Measurements from ENCODE around the gene PDIA2. TPM values are rescaled to one million over a fixed set of nuclear protein-coding genes. Genes with fewer than 3 reads are reported as not detected.

The PDIA2 gene
- polyA plus RNA-seq, 3 donors: 0.73 to 2.5 (median 1.6) TPM

DNA sequence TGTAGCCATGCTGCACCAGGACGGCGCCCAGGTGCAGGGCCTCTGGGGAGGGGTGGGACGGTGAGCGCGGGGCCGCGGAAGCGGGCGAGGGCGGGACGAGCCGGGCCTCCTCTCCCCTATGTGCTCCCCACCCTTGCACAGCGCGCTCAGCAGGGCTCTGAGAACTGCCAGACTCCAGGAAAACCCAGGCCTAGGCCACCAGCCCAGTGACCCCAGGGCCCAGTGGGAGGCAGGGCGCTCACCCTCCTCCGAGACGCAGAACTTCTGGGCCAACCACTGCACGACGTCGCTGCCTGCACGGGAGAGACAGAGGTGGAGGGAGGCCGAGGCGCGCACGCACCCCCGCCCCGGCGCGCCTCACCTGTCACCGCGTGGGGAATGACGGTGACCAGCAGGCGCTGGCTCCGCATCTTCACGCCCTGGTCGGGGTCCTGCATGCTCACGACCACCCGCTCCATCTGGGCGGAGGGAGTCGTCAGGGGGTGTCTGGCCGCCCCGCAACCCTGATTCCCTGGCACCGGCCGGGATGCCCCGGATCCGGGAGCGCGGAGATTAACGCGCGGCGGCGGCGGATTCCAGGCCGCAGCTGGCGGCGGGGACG, 7.8 kb upstream of the PDIA2 start:
- no peak for DNase-seq (ENCODE audit: extremely low read depth in 1 of 11, low read depth in 9 of 11, low spot score in 4 of 11)

DNA sequence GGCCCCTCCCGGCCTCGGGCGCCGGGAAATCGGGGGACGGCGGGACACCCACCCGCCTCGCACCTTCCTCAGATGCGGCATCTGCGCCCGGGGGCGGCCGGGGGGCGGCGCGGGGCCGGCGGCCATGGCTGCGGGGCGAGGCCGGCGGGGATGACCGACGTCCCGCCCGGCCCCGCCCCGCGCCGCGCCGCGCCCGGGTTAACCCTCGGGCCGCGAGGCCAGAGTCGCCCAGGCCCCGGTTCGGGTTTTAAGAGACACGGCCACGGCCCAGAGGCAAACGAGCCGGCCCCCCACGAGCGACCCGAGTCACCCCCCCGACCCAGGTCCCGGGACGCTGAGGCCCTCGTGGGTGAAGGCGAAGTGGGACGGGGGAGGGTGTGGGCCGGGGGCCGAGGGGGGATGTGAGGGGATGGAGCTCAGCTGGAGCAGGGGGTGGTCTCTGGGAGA, 7.2 kb upstream of the PDIA2 start, which contains the start of gene RGS11:
Gene RGS11 (minus strand): TSS at position 159 of the 447 bp plus-strand sequence. CDS start 33 bp downstream, at position 126.
- DNase-seq (ENCODE audit: extremely low read depth in 1 of 11, low read depth in 9 of 11, low spot score in 4 of 11): no peak

DNA sequence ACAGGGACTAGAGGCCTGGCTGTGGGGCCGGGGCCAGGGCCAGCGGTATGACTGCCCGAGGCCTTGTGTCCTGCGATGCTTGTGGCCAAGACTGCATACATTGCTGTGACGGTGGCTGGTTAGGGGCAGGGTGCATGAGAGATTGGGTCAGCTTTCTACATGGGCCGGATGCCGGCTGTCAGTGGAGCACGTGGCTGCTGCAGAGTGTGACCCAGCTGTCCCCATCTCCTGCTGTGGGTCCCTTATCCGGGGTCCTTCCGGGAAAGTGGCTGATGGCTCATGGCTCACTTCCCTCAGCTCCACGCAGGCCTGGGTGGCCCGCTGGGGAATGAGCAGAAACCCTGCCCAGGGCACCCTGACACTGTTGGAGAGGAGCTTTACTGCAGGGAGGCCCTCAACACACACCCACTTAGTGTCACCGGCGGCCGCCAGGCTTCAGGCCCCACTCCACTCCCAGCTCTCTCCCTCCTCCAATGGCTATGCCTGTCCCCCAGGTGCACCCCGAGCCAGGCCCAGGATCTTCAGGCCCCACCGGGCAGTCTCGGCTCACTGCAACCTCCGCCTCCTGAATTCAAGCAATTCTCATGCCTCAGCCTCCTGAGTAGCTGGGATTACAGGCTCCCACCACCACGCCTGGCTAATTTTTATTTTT, 6.4 kb upstream of the PDIA2 start:
- no peak for DNase-seq (ENCODE audit: extremely low read depth in 1 of 11, low read depth in 9 of 11, low spot score in 4 of 11)

DNA sequence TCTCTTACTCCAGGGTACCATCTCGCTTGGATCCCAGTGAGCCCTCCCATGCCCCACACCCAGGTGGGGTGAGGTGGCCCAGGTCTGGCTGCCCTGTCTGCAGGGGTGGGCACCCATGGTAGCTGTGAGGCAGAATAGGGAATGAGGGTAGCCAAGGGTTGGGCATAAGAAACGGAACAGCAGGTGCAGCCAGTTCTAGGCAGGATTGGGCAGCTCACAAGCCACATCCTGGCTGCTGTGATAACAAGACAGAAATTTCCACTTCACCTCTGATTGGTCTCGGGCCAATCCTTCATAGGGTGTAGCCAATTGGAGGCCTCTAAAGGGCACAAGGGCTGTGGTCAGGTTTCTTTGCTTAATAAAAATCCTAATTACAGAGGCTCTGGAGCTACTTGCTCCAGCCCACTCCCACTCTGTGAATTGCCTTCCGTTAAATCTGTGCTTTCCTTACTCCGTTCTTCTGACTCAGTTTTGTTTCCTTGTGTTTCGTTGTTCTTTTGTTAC, 4.0 kb upstream of the PDIA2 start:
- DNase-seq (ENCODE audit: extremely low read depth in 1 of 11, low read depth in 9 of 11, low spot score in 4 of 11): no peak

DNA sequence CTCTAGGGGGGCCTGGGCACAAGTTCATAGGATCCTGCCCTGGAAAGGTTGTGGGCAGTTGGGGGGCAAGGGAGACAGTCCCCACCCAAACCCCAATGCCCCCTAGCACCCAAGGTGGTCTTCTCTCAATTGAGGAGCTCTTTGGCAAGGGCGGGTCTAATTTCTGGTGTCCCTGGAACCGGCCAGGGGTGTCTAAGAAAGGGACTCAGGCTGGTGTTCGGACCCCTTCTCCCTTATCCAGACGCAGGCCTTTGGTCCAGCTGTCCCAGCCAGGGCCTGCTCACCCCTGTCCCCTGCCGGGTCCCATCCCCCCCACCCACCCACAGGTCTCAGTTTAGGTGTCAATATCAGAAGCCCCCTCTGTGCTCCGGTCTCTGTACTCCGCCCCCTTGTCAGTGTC, 3.4 kb upstream of the PDIA2 start:
- no peak for DNase-seq (ENCODE audit: extremely low read depth in 1 of 11, low read depth in 9 of 11, low spot score in 4 of 11)

DNA sequence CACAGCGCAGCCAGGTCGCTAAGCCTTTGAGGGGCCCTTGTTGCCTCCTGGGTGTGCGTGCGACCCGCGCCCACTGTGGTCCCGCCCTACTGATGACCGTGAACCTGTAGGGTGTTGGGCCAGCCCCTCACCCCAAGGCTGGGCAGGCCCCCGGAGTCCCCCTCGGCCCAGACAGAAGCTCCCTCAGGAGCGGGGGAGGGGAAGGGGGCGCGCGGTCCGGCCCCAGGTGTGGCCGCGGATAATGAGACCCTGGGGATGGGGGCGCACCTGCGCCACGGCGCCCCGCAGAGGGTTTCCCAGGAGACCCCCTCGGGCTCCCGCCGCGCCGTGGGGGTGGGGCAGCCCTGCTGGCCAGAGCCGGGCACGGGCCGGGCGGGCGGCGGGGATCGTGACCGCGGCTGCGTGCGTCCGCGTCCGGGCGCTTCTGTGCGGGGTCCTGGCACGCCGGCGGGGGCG, 2.9 kb upstream of the PDIA2 start:
- DNase-seq (ENCODE audit: extremely low read depth in 1 of 11, low read depth in 9 of 11, low spot score in 4 of 11): no peak

DNA sequence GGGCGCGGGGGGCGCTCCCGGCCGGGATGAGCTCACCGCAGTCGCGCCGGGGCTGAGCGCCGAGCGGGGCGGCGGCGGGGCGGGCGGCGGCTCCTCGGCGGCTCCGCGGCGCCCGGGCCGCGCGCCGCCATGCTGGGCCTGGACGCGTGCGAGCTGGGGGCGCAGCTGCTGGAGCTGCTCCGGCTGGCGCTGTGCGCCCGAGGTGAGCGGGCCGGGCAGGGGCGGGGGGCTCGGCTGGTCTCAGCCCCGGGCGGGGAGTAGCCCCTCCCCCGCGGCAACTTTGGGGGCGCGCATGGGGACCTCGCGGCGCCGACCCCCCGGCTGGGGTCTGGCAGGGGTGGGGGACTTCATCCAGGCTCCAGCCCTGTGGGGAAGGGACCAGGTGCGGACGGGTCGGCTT, 2.4 kb upstream of the PDIA2 start, which contains the start of gene ARHGDIG:
Gene ARHGDIG (plus strand): TSS at position 40 of the 400 bp plus-strand sequence. CDS start 90 bp downstream, at position 130.
- no peak for DNase-seq (ENCODE audit: extremely low read depth in 1 of 11, low read depth in 9 of 11, low spot score in 4 of 11)

DNA sequence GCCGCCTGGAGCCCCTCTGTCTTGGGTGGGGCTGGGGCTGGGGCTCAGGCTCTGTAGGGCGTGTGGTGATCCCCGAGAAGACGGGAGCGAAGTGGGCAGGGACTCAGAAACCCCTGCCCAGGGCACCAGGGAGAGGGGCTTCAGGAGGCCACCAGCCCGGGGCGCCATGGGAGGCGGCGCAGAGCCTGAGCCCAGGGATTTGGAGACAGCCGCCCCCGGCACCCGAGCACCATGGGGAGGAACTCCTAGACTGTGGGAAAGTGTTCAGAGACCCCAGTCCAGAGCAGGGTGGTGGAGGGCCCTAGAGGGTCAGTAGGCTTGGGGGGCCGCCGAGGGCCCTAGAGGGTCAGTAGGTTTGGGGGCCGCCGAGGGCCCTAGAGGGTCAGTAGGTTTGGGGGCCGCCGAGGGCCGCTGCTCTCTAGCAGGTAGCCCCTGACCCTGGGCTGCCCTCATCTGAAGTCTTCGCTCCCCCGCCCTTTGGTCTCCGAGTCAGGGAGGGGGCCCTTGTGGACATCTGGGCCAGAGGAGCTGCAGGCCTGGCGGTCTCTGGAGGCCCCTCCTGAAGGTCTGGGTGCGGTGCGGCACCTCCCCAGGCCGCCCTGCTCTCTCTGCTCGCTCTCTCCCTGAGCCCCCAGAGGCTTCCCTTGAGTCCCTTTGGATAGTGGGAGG, 1.8 kb upstream of the PDIA2 start:
- no peak for DNase-seq (ENCODE audit: extremely low read depth in 1 of 11, low read depth in 9 of 11, low spot score in 4 of 11)

DNA sequence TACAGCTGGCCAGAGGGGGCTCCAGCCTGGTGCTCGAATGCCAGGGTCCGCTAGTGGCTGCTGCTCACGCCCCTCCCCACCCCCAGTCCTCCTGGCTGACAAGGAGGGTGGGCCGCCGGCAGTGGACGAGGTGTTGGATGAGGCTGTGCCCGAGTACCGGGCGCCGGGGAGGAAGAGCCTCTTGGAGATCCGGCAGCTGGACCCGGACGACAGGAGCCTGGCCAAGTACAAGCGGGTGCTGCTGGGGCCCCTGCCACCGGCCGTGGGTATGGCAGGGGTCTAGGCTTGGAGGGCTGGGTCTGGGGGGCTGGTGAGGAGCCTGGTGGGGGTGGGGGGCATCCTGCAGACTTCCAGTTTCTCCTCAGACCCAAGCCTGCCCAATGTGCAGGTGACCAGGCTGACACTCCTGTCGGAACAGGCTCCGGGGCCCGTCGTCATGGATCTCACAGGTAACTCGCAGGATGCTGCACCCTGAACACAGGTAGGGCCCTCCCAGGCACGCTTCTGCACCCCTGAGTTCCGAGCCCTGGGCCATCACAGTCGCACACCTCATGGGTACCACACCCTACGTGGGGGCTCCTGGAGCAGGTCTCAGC, 1.2 kb upstream of the PDIA2 start:
- no peak for DNase-seq (ENCODE audit: extremely low read depth in 1 of 11, low read depth in 9 of 11, low spot score in 4 of 11)

DNA sequence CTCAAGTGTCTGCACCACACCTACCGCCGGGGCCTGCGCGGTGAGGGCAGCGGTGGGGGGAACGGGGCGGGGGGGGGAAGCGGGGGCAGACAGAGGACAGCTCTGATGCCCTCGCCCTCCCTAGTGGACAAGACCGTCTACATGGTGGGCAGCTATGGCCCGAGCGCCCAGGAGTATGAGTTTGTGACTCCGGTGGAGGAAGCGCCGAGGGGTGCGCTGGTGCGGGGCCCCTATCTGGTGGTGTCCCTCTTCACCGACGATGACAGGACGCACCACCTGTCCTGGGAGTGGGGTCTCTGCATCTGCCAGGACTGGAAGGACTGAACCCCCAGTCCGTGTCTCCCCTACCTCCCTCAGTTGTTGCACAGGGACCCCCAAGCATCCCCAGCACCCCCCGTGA, 473 bp upstream of the PDIA2 start:
- no peak for DNase-seq (ENCODE audit: extremely low read depth in 1 of 11, low read depth in 9 of 11, low spot score in 4 of 11)

DNA sequence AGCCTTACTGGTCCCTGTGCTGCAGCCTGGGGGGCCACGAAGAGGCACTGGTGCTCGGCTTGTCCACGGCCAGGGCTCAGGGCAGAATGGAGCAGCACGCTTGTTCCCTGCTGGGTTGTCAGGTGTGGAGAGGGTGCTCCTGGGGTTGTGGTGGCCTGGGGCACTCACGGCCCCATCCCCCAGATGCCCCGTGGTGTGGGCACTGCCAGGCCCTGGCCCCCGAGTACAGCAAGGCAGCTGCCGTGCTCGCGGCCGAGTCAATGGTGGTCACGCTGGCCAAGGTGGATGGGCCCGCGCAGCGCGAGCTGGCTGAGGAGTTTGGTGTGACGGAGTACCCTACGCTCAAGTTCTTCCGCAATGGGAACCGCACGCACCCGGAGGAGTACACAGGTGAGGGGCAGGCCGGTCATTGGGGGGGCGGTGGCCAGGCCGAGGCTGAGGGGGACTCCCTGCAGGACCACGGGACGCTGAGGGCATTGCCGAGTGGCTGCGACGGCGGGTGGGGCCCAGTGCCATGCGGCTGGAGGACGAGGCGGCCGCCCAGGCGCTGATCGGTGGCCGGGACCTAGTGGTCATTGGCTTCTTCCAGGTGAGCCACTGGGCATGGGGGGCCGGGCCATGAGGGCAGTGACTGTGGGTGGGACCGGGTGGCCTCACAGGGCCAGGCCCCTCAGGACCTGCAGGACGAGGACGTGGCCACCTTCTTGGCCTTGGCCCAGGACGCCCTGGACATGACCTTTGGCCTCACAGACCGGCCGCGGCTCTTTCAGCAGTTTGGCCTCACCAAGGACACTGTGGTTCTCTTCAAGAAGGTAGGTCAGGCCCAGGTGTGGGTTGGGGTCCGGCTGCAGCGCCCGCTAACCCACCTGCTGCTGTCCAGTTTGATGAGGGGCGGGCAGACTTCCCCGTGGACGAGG, 1.5 kb downstream of the PDIA2 start:
- DNase-seq (ENCODE audit: extremely low read depth in 1 of 11, low read depth in 9 of 11, low spot score in 4 of 11): no peak

DNA sequence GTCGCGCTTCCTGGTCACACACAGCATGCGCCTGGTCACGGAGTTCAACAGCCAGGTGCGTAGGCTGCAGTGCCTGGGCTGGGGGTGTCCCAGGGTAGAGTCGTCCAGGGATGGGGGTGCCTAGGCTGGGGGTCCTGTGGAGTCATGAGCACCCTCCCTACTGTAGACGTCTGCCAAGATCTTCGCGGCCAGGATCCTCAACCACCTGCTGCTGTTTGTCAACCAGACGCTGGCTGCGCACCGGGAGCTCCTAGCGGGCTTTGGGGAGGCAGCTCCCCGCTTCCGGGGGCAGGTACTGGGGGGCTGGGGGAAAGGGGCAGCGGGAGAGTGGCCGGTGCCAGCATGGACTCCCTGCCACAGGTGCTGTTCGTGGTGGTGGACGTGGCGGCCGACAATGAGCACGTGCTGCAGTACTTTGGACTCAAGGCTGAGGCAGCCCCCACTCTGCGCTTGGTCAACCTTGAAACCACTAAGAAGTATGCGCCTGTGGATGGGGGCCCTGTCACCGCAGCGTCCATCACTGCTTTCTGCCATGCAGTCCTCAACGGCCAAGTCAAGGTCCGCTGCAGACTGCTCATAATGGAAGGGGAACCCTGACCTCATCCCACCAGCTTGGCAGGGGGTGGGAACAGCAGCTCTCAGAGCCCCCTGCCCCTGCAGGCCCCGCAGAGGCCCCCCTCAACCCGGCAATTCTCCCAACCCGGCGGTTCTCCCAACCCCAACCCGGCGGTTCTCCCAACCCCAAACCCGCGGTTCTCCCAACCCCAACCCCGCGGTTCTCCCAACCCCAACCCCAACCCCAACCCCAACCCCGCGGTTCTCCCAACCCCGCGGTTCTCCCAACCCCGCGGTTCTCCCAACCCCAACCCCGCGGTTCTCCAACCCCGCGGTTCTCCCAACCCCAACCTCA, 2.4 kb downstream of the PDIA2 start:
- no peak for DNase-seq (ENCODE audit: extremely low read depth in 1 of 11, low read depth in 9 of 11, low spot score in 4 of 11)

DNA sequence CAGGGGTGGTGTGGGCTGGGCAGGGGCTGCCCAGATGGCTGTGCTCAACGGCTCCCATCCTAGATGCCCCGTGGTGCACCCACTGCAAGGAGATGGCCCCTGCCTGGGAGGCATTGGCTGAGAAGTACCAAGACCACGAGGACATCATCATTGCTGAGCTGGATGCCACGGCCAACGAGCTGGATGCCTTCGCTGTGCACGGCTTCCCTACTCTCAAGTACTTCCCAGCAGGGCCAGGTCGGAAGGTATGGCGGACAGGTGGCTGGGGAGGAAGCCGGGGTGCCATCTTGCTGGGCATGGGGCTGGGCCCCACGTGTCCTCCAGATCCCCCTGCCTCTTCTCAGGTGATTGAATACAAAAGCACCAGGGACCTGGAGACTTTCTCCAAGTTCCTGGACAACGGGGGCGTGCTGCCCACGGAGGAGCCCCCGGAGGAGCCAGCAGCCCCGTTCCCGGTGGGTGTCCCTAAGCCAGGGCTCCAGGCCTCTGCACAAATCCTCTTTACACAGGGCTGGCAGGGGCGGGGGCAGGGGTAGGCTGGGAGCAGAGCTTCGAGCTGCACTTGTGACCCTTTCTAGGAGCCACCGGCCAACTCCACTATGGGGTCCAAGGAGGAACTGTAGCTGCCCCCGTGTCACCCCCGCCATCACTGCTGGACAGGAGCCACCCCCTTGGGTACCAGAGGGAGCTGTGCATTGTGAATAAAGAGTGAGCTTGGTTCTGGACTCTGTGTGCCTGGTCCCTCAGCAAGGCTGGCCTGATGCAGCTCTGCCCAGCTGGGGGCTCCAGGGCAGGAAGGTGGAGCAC, 3.7 kb downstream of the PDIA2 start:
- DNase-seq (ENCODE audit: extremely low read depth in 1 of 11, low read depth in 9 of 11, low spot score in 4 of 11): no peak

DNA sequence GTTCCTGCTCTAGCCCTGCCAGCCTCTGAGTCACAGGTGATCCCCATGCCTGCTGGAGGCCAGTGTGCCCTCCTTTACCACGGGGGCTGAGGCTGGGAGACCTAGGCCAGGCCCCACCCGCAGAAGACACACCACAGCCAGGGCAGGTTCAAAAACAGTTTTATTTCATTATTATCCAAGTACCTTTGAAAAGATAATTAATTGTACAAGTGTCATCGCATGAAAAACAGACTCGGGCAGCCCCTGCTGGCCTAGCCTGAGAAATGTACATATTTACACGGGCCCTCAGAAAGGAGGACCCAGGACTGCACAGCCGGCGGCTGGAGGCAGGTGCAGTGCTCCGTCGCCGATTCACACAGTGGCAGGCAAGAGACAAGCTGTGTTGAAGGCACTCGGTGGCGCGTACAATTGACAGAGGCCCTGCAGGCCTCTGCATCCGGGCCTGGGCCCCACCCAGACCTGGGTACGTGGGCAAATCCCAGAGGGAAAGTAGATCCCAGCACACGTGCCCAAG, 4.4 kb downstream of the PDIA2 start:
- DNase-seq (ENCODE audit: extremely low read depth in 1 of 11, low read depth in 9 of 11, low spot score in 4 of 11): no peak

DNA sequence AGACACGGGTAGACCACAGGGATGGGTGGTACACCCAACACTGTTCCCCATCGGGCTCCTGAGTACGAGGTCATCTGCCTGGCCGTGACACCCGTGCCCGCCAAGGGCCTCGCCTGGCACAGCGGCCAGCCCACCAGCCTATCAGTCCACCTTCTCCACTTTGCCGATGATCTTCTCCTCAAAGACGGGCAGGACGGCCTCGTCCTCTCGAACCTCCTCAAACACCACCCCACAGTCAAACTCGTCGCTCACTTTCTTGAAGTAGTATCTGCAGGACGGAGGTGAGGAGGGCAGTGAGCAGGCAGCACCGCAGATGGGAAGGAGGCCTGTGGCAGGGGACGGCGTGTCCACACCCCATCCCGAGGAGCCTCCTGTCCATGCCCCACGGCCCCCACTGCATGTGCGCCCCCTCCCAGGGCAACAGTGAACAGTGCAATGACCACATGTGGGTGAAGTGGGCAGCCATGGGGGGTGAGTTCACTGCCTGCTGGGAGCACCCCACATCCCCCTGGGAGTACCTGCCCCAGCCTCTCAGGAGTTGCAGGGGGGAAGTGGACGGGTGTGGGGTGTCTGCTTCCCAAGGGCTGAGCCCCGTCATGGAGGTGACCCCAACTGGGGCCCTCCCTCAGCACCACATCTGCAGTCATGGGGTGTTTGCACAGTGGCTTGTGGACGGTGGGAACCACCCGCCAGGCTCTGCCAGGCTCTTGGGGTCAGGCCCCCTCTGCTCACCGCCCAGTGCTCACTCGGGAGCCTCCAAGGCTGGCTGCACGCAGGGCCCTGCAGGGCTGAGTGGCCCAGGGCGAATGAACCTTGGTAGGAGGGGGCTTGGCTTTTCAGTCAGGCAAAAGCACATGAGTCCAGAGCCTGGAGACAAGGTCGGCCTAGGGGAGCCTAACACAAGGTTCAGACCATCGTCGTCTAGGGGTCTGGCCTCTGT, 5.3 kb downstream of the PDIA2 start:
- no peak for DNase-seq (ENCODE audit: extremely low read depth in 1 of 11, low read depth in 9 of 11, low spot score in 4 of 11)

Measured in renal cortex interstitium (tissue), 11 donors.